Measurements from ENCODE around the gene WSB1. TPM values are rescaled to one million over a fixed set of nuclear protein-coding genes. Genes with fewer than 3 reads are reported as not detected.
"Not testable (repeated sequence)": the region's sequence is repeated elsewhere in the genome, so short reads cannot be mapped to it uniquely, and the experiment has no call there.

The WSB1 gene
- 90.2 TPM for polyA plus RNA-seq (2012; ENCODE audit: low read depth, missing spikeins)

GRCh38 chr17:27293898-27294688 is at the start of gene WSB1:
Gene WSB1 (plus strand): TSS chr17:27294114. CDS start chr17:27294396, 282 bp downstream.
- FAIRE-seq (peak; percentile 87), DNase-seq (ENCODE audit: insufficient read length, low spot score) (peak; percentile 92)
- TF ChIP-seq POU2F2 (IDR thresholded peaks at IDR 0.05; ENCODE audit: low read depth, low read length): peak; percentile 84; the same call in 1 of the 2 replicates
- TF ChIP-seq PAX5 (IDR thresholded peaks at IDR 0.05; ENCODE audit: insufficient read depth, low read length, severe bottlenecking): no peak
- TF ChIP-seq SPI1 (IDR thresholded peaks at IDR 0.05; ENCODE audit: low read depth, low read length): peak; percentile 41; the same call in 1 of the 2 replicates
- peak; percentile 99 for TF ChIP-seq POLR2AphosphoS5 (IDR thresholded peaks at IDR 0.05; ENCODE audit: low read depth, low read length)
- peak; percentile 99 for TF ChIP-seq POLR2A (IDR thresholded peaks at IDR 0.05; ENCODE audit: low read depth, low read length)
- peak; percentile 98 for TF ChIP-seq TAF1 (IDR thresholded peaks at IDR 0.05; ENCODE audit: low read depth, low read length)

- DNase-seq (ENCODE audit: insufficient read length, low spot score): no peak
- FAIRE-seq: no peak
- TF ChIP-seq POLR2AphosphoS5 (IDR thresholded peaks at IDR 0.05; ENCODE audit: low read depth, low read length): no peak
- TF ChIP-seq SPI1 (IDR thresholded peaks at IDR 0.05; ENCODE audit: low read depth, low read length): peak; percentile 36; the same call in 1 of the 2 replicates
Measured at GRCh38 chr17:27244491-27245223, 49.3 kb upstream of the WSB1 start.

- FAIRE-seq (peak; percentile 93), DNase-seq (ENCODE audit: insufficient read length, low spot score) (peak; percentile 53)
- TF ChIP-seq TAF1 (IDR thresholded peaks at IDR 0.05; ENCODE audit: low read depth, low read length) (no peak), PAX5 (IDR thresholded peaks at IDR 0.05; ENCODE audit: insufficient read depth, low read length, severe bottlenecking) (no peak), POLR2A (IDR thresholded peaks at IDR 0.05; ENCODE audit: low read depth, low read length) (no peak), SPI1 (IDR thresholded peaks at IDR 0.05; ENCODE audit: low read depth, low read length) (no peak), POU2F2 (IDR thresholded peaks at IDR 0.05; ENCODE audit: low read depth, low read length) (no peak), POLR2AphosphoS5 (IDR thresholded peaks at IDR 0.05; ENCODE audit: low read depth, low read length) (no peak)
Measured at GRCh38 chr17:27245230-27245696, 48.7 kb upstream of the WSB1 start.

- FAIRE-seq: no peak
Measured at GRCh38 chr17:27246537-27246936, 47.4 kb upstream of the WSB1 start.

GRCh38 chr17:27247071-27247957 is 46.6 kb upstream of the WSB1 start:
- DNase-seq (ENCODE audit: insufficient read length, low spot score) (no peak), FAIRE-seq (no peak)
- TF ChIP-seq PAX5 (IDR thresholded peaks at IDR 0.05; ENCODE audit: insufficient read depth, low read length, severe bottlenecking): no peak
- TF ChIP-seq POLR2AphosphoS5 (IDR thresholded peaks at IDR 0.05; ENCODE audit: low read depth, low read length): no peak
- no peak for TF ChIP-seq POU2F2 (IDR thresholded peaks at IDR 0.05; ENCODE audit: low read depth, low read length)
- no peak for TF ChIP-seq SPI1 (IDR thresholded peaks at IDR 0.05; ENCODE audit: low read depth, low read length)
- no peak for TF ChIP-seq TAF1 (IDR thresholded peaks at IDR 0.05; ENCODE audit: low read depth, low read length)
- no peak for TF ChIP-seq POLR2A (IDR thresholded peaks at IDR 0.05; ENCODE audit: low read depth, low read length)

More at GRCh38 chr17:27246537-27246936, 47.4 kb upstream of the WSB1 start:
- no peak for DNase-seq (ENCODE audit: insufficient read length, low spot score)
- TF ChIP-seq TAF1 (IDR thresholded peaks at IDR 0.05; ENCODE audit: low read depth, low read length) (no peak), SPI1 (IDR thresholded peaks at IDR 0.05; ENCODE audit: low read depth, low read length) (no peak), POU2F2 (IDR thresholded peaks at IDR 0.05; ENCODE audit: low read depth, low read length) (no peak), POLR2AphosphoS5 (IDR thresholded peaks at IDR 0.05; ENCODE audit: low read depth, low read length) (no peak), PAX5 (IDR thresholded peaks at IDR 0.05; ENCODE audit: insufficient read depth, low read length, severe bottlenecking) (no peak), POLR2A (IDR thresholded peaks at IDR 0.05; ENCODE audit: low read depth, low read length) (no peak)

- FAIRE-seq: no peak
- DNase-seq (ENCODE audit: insufficient read length, low spot score): no peak
- TF ChIP-seq TAF1 (IDR thresholded peaks at IDR 0.05; ENCODE audit: low read depth, low read length): no peak
- no peak for TF ChIP-seq POLR2A (IDR thresholded peaks at IDR 0.05; ENCODE audit: low read depth, low read length)
- no peak for TF ChIP-seq PAX5 (IDR thresholded peaks at IDR 0.05; ENCODE audit: insufficient read depth, low read length, severe bottlenecking)
- no peak for TF ChIP-seq POU2F2 (IDR thresholded peaks at IDR 0.05; ENCODE audit: low read depth, low read length)
- TF ChIP-seq POLR2AphosphoS5 (IDR thresholded peaks at IDR 0.05; ENCODE audit: low read depth, low read length): no peak
Measured at GRCh38 chr17:27247958-27248342, 46.0 kb upstream of the WSB1 start.

- FAIRE-seq; DNase-seq (ENCODE audit: insufficient read length, low spot score): not testable (repeated sequence)
Measured at GRCh38 chr17:27250791-27251190, 43.1 kb upstream of the WSB1 start.

GRCh38 chr17:27254802-27255201 is 39.1 kb upstream of the WSB1 start:
- not testable (repeated sequence) for FAIRE-seq; DNase-seq (ENCODE audit: insufficient read length, low spot score)

- TF ChIP-seq TAF1 (IDR thresholded peaks at IDR 0.05; ENCODE audit: low read depth, low read length) (no peak), POLR2AphosphoS5 (IDR thresholded peaks at IDR 0.05; ENCODE audit: low read depth, low read length) (no peak), POLR2A (IDR thresholded peaks at IDR 0.05; ENCODE audit: low read depth, low read length) (no peak), SPI1 (IDR thresholded peaks at IDR 0.05; ENCODE audit: low read depth, low read length) (no peak), PAX5 (IDR thresholded peaks at IDR 0.05; ENCODE audit: insufficient read depth, low read length, severe bottlenecking) (no peak), POU2F2 (IDR thresholded peaks at IDR 0.05; ENCODE audit: low read depth, low read length) (no peak)
- FAIRE-seq (no peak), DNase-seq (ENCODE audit: insufficient read length, low spot score) (no peak)
Measured at GRCh38 chr17:27256225-27257030, 37.5 kb upstream of the WSB1 start.
